GM12878 (cell line): Measurements from ENCODE around the gene MSRB2.

Source experiments
- CBX5 ChIP-seq: sonication (generic); IDR thresholded peaks from 2 replicates; pipeline ENCODE4 v1.6.1; 2016; ENCODE audit warnings: low read depth, moderate library complexity, mild to moderate bottlenecking, inconsistent platforms
- CEBPB ChIP-seq, 2 experiments: fragments of 150-350 bp in 1 of 2; IDR thresholded peaks; 2 replicates each; pipeline ENCODE4 v1.6.1; 2012 to 2014; ENCODE audit warnings: low read depth in 2 of 2, low read length in 2 of 2, borderline replicate concordance in 1 of 2, inconsistent platforms in 1 of 2
- CHD4 ChIP-seq: fragments of 200-600 bp; sonication (generic); IDR thresholded peaks from 2 replicates; pipeline ENCODE4 v1.6.1; 2016; ENCODE audit warnings: mild to moderate bottlenecking
- CTCF ChIP-seq, 3 experiments: IDR thresholded peaks in 2 of 3; conservative IDR thresholded peaks in 1 of 3; 2 replicates each; pipeline ENCODE4 v1.5.1; 2011; ENCODE audit warnings: low read depth in 3 of 3, low read length in 3 of 3, mild to moderate bottlenecking in 3 of 3, control low read depth in 2 of 3, moderate library complexity in 2 of 3, inconsistent platforms in 1 of 3, mixed read lengths in 1 of 3; ENCODE audit not compliant: control insufficient read depth in 2 of 3, insufficient read depth in 1 of 3; ENCODE audit errors: extremely low read depth in 1 of 3
- JUND ChIP-seq: IDR thresholded peaks from 2 replicates; pipeline ENCODE4 v1.6.1; 2012; ENCODE audit warnings: low read depth, mild to moderate bottlenecking, low read length, improper control_type of control experiment, moderate library complexity
- MAX ChIP-seq: IDR thresholded peaks from 2 replicates; pipeline ENCODE4 v1.6.1; 2012; ENCODE audit warnings: low read depth, low read length, improper control_type of control experiment
- NFIC ChIP-seq: IDR thresholded peaks from 2 replicates; pipeline ENCODE4 v1.6.1; 2012; ENCODE audit warnings: low read depth, mild to moderate bottlenecking, inconsistent platforms, low read length, moderate library complexity
- NRF1 ChIP-seq: conservative IDR thresholded peaks from 2 replicates; pipeline ENCODE4 v1.6.1; 2011; ENCODE audit warnings: mild to moderate bottlenecking, low read depth, low read length, improper control_type of control experiment
- POLR2A ChIP-seq: IDR thresholded peaks from 2 replicates; pipeline ENCODE4 v1.6.1; 2011; ENCODE audit warnings: low read depth, mild to moderate bottlenecking, low read length
- POLR2AphosphoS5 ChIP-seq: IDR thresholded peaks from 2 replicates; pipeline ENCODE4 v1.6.1; 2011; ENCODE audit warnings: mild to moderate bottlenecking, low read length, inconsistent platforms
- SIN3A ChIP-seq: IDR thresholded peaks from 2 replicates; pipeline ENCODE4 v1.6.1; 2012; ENCODE audit warnings: low read depth, low read length, improper control_type of control experiment
- SIX5 ChIP-seq: IDR thresholded peaks from 2 replicates; pipeline ENCODE4 v1.6.1; 2011; ENCODE audit warnings: mild to moderate bottlenecking, low read depth, low read length, moderate library complexity; ENCODE audit not compliant: severe bottlenecking
- SP1 ChIP-seq: IDR thresholded peaks from one replicate; pipeline ENCODE4 v1.6.1; 2011; ENCODE audit warnings: low read depth, low read length
- TAF1 ChIP-seq: IDR thresholded peaks from 2 replicates; pipeline ENCODE4 v1.6.1; 2011; ENCODE audit warnings: mild to moderate bottlenecking, low read depth, low read length, borderline replicate concordance

- no peak for TF ChIP-seq SIX5
- no peak for TF ChIP-seq POLR2AphosphoS5
- TF ChIP-seq SP1, result no peak
- no peak for TF ChIP-seq JUND
- no peak for TF ChIP-seq TAF1
- no peak for TF ChIP-seq MAX
- TF ChIP-seq SIN3A, result no peak
- TF ChIP-seq CTCF (IDR thresholded peaks at IDR 0.05 in 2 of 3, conservative IDR thresholded peaks at IDR 0.05 in 1 of 3; ENCODE audit: control insufficient read depth in 2 of 3, extremely low read depth in 1 of 3, insufficient read depth in 1 of 3, low read depth in 3 of 3, low read length in 3 of 3), result no peak
- no peak for TF ChIP-seq POLR2A
- no peak for TF ChIP-seq NRF1
- no peak for TF ChIP-seq CHD4
- TF ChIP-seq NFIC, result 0 out of 2 replicates have a peak, but pooled peaks have one; percentile 29
- no peak for TF ChIP-seq CBX5
- no peak for TF ChIP-seq CEBPB (IDR thresholded peaks at IDR 0.05; ENCODE audit: borderline replicate concordance in 1 of 2, low read depth in 2 of 2, low read length in 2 of 2)
Measured at GRCh38 chr10:23070913-23071218, 24.5 kb upstream of the MSRB2 start.
